ENCODE measurements around the gene SRCAP.
"Not testable (repeated sequence)": the region's sequence is repeated elsewhere in the genome, so short reads cannot be mapped to it uniquely, and the experiment has no call there.

The SRCAP gene

DNA sequence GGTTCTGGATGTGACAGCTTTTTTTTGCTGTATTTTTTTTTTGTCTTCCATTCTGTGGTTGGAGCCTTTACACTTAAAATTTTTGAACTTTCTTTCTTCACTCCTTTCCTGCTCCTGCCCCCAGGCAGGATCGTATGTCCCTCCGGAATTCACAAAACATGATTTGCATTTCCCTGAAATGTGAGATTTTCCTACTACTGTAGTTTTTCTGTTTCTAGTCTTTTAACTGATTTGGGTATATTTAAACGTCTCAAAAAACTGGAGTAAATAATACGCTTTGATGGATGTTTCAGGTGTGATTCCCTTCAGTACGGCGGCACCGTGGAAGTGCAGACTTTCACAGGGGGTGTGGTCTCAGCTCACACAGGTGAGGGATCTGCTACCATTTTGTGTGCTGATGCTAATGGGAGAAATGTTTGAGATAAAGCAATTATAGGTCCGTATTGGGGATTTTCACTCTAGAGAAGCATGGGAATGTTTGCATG lies 686 bp downstream of the SRCAP start:
- DNase-seq = no peak

GRCh38 chr16:30700491-30700890 lies 1.5 kb downstream of the SRCAP start:
- no peak for DNase-seq

DNA sequence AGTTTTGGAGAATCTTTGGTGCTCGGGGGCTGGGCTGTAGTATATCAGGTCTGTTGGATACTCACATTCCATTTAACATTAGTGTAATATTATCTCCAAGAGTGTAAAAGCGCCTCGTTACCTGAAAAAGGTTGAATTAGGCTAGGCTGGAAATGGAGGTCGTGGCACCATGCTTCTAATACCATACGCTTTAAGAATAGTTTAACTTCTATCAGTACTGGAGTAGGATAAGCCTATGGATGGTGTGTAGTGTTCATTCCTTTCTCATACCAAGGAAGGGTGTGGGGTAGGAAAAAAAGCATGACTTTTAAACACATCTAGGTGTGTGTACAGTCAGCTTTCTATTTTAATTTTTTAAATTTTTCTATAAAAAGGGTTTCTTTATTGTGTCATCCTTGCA lies 2.0 kb downstream of the SRCAP start:
- DNase-seq = no peak

DNA sequence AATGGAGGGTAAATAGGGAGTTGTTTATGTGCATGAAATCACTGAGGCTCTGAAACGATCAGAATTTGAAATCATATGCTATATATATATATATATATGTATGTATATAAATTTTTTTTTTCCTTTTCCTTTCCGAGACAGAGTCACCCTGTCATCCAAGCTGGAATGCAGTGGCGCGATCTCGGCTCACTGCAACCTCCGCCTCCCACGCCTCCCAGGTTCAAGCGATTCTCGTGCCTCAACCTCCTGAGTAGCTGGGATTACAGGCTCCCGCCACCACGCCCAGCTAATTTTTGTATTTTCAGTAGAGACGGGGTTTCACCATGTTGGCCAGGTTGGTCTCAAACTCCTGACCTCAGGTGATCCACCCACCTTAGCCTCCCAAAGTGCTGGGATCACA lies 4.1 kb downstream of the SRCAP start:
- DNase-seq = not testable (repeated sequence)

- no peak for DNase-seq
Observed at GRCh38 chr16:30703971-30704370, 5.0 kb downstream of the SRCAP start.

GRCh38 chr16:30706046-30706445 lies 7.1 kb downstream of the SRCAP start:
- DNase-seq = no peak

DNA sequence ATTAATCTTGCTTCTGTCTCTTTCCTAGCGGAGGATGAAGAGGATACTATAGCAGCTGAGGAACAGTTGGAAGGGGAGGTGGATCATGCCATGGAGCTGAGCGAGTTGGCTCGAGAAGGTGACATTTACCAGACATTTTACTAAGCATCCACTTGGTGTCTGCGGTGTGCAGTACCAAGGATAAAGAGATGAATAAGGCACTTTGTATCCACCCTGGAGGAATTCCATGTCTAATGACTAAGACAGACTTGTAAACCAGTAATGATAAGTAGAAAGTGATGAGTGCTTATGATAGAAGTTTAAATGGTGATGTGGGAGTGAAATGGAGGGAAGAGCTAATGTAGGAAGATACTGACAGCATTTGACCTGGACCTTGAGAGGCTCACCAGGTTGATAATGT lies 12.0 kb downstream of the SRCAP start:
- DNase-seq = no peak

GRCh38 chr16:30711712-30712111 lies 12.7 kb downstream of the SRCAP start:
- no peak for DNase-seq

DNA sequence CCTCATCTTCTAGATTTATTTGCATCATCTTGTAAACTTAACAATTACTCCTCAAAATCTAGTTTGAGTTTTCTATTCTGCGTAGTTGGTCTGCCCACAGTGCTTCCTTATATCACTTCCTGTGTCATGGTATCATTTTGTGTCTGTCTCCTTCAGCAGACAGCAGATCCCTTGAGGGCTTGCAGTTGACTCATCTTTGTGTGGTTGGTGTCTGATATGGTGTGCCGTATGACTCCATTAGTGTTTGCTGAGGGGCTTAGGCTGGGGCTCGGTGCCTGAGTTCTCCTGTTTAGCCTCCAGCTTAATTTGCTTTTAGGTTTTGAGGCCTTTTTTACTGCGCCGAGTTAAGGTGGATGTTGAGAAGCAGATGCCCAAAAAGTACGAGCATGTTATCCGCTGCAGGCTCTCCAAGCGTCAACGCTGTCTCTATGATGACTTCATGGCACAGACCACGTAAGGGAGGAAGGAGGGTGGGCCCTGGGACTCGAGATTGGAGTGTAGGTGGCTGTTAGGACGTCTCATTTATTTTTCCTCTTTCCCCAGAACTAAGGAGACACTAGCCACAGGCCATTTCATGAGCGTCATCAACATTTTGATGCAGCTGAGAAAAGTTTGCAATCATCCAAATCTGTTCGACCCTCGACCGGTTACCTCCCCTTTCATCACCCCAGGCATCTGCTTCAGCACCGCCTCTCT lies 16.9 kb downstream of the SRCAP start:
- DNase-seq = no peak

DNA sequence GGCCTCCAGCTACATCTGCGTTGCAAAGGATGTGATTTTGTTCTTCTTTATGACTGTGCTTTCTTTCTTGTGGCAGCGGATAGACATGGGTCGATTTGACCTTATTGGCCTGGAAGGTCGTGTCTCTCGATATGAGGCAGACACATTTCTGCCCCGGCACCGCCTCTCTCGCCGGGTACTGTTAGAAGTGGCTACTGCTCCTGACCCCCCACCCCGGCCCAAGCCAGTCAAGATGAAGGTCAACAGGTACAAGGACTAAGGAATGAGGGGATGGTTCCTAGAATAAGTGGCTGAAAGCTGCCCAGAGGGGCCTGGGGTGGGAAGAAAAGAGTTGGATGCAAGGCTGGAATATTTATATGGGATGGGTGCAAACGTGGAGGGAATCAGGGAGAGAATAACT lies 21.1 kb downstream of the SRCAP start:
- no peak for DNase-seq

GRCh38 chr16:30720694-30721093 lies 21.7 kb downstream of the SRCAP start:
- DNase-seq = no peak

- DNase-seq = no peak
Observed at GRCh38 chr16:30721167-30721566, 22.2 kb downstream of the SRCAP start.

GRCh38 chr16:30721606-30722005 lies 22.6 kb downstream of the SRCAP start:
- no peak for DNase-seq

DNA sequence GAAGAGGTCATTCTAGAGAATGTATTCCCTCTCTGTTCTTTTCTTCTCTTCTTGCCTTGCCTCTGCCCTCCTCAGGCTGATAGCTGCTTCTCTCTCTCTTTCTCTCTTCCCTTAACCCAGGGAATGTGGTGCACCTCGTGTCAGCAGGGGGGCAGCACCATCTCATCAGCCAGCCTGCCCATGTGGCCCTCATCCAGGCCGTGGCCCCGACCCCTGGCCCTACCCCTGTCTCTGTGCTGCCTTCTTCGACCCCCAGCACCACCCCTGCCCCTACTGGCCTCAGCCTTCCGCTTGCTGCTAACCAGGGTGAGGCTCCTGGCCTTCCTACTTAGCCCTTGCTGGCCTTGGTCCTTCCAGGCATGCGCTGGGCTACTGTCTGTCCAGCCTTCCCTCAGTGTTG lies 23.5 kb downstream of the SRCAP start:
- DNase-seq = no peak

DNA sequence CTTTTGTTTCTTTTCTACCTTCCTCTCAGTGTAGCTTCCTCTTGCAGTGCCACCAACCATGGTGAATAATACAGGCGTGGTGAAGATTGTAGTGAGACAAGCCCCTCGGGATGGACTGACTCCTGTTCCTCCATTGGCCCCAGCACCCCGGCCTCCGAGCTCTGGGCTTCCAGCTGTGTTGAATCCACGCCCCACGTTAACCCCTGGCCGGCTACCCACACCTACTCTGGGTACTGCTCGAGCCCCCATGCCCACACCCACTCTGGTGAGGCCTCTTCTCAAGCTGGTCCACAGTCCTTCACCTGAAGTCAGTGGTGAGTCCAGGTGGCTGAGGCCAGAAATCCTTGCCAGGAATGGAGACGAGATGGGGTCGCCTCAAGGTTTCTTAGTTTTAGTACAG lies 23.9 kb downstream of the SRCAP start:
- DNase-seq = no peak

DNA sequence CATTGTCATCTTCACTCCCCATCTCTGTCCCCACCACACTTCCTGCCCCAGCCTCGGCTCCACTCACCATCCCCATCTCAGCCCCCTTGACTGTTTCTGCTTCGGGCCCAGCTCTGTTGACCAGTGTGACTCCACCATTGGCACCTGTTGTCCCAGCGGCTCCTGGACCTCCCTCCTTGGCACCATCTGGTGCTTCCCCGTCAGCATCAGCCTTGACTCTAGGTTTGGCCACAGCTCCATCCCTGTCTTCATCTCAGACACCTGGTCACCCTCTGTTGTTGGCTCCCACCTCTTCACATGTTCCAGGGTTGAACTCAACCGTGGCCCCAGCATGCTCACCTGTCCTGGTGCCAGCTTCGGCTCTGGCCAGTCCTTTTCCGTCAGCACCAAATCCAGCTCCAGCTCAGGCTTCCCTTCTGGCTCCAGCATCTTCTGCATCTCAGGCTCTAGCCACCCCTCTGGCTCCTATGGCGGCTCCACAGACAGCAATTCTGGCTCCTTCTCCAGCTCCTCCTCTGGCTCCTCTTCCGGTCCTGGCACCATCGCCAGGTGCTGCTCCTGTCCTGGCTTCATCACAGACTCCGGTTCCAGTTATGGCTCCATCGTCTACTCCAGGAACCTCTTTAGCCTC lies 24.9 kb downstream of the SRCAP start:
- DNase-seq = no peak

DNA sequence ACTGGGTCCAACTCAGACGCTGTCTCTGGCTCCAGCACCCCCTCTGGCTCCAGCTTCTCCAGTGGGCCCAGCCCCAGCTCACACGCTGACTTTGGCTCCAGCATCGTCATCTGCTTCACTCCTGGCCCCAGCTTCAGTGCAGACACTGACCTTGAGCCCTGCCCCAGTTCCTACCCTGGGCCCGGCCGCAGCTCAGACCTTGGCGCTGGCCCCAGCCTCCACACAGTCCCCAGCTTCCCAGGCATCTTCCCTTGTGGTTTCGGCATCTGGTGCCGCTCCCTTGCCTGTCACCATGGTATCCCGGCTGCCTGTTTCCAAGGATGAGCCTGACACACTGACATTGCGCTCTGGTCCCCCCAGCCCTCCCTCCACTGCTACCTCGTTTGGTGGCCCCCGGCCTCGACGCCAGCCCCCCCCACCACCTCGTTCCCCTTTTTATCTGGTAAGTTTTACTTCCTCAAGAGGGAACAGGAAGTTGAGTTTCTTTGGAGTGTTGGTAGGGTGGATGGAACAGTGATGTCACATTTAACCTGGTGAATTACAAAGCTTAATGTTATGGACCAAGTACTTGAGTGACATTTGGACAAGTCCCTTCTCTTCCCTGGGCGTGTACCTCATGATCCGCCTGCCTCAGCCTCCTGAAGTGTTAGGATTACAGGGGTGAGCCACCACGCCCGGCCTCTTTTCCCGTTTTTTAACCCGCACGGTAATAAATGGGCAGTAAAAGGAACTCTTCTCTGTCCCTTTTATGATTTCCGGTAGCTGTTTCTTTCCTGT lies 25.9 kb downstream of the SRCAP start:
- DNase-seq = no peak

- DNase-seq = no peak
Observed at GRCh38 chr16:30725418-30725792, 26.4 kb downstream of the SRCAP start.

- no peak for DNase-seq
Observed at GRCh38 chr16:30728321-30728720, 29.4 kb downstream of the SRCAP start.

- DNase-seq = no peak
Observed at GRCh38 chr16:30728899-30729672, 30.1 kb downstream of the SRCAP start.

GRCh38 chr16:30731411-30731810 lies 32.4 kb downstream of the SRCAP start:
- DNase-seq = no peak

DNA sequence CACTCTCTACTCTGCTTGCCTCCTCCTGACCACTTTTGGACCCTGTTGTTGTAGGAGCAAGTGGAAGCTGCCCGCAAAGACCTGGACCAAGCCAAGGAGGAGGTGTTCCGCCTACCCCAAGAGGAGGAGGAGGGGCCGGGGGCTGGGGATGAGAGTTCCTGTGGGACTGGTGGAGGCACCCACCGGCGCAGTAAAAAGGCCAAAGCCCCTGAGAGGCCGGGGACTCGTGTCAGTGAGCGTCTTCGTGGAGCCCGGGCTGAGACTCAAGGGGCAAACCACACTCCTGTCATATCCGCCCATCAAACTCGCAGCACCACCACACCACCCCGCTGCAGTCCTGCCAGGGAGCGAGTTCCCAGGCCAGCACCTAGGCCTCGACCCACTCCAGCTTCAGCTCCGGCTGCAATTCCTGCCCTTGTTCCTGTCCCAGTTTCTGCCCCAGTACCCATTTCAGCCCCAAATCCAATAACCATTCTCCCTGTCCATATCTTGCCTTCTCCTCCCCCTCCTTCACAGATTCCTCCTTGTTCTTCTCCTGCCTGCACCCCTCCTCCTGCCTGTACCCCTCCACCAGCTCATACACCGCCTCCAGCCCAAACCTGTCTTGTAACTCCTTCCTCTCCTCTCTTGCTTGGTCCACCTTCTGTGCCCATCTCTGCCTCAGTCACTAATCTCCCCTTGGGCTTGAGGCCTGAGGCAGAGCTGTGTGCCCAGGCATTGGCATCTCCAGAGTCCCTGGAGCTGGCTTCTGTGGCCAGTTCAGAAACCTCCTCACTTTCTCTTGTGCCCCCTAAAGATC lies 38.2 kb downstream of the SRCAP start:
- no peak for DNase-seq
